ENCODE results near the gene CDC14A.
"Not testable (repeated sequence)": the region's sequence is repeated elsewhere in the genome, so short reads cannot be mapped to it uniquely, and the experiment has no call there.

Gene CDC14A

DNA sequence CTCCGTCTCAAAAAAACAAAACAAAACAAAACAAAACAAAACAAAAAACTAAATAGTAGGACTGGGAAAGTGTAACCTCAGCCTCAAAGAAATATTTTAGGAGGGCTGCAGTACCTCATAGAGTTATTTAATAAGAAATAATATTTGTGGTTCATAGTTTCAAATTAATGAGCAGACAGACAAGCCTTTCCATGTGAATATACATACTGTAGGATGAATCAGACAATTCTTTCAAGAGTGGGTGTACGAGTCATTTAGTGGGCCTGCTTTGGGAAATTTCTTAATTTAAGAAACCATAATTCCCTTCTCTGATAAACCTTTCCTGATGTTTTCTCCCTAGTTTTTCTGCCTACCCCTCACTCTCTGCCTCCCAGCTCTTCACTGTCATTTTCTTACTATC is 52.5 kb downstream of the CDC14A start:
- DNase-seq (ENCODE audit: low read depth) = peak; percentile 10

DNA sequence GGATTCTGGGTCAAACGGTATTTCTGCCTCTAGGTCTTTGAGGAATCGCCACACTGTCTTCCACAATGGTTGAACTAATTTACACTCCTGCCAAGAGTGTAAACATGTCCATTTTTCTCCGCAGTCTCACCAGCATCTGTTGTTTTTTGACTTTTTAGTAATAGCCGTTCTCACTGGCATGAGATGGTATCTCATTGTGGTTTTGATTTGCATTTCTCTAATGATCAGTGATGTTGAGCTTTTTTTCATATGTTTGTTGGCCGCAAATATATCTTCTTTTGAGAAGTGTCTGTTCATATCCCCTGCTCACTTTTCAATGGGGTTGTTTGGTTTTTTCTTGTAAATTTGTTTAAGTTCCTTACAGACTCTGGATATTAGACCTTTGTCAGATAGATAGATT is 53.6 kb downstream of the CDC14A start:
- DNase-seq (ENCODE audit: low read depth) = not testable (repeated sequence)

- DNase-seq (ENCODE audit: low read depth) = not testable (repeated sequence)
Measured at GRCh38 chr1:100407390-100407789, 55.1 kb downstream of the CDC14A start.

DNA sequence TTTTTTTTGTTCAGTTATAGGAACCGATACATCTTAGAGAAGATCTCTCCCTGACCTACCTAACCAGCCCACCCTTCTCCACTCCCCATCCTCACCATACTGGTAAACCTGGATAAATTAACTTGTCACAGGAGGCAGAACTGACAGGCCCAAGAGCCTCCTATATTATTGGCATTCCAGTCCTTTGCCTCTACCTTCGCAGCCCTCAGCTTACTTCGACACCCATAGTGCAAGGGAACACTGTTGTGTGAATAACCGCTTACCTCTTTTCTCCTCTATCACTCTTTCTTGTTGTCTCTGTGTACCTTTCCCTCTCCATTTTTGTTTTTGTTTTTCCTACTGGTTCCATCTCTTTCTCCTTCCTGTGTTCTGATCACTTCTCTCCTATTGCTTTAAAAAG is 58.7 kb downstream of the CDC14A start:
- DNase-seq (ENCODE audit: low read depth) = no peak

- DNase-seq (ENCODE audit: low read depth) = no peak
Measured at GRCh38 chr1:100411574-100411973, 59.3 kb downstream of the CDC14A start.

- DNase-seq (ENCODE audit: low read depth) = no peak
Measured at GRCh38 chr1:100413035-100413434, 60.7 kb downstream of the CDC14A start.

DNA sequence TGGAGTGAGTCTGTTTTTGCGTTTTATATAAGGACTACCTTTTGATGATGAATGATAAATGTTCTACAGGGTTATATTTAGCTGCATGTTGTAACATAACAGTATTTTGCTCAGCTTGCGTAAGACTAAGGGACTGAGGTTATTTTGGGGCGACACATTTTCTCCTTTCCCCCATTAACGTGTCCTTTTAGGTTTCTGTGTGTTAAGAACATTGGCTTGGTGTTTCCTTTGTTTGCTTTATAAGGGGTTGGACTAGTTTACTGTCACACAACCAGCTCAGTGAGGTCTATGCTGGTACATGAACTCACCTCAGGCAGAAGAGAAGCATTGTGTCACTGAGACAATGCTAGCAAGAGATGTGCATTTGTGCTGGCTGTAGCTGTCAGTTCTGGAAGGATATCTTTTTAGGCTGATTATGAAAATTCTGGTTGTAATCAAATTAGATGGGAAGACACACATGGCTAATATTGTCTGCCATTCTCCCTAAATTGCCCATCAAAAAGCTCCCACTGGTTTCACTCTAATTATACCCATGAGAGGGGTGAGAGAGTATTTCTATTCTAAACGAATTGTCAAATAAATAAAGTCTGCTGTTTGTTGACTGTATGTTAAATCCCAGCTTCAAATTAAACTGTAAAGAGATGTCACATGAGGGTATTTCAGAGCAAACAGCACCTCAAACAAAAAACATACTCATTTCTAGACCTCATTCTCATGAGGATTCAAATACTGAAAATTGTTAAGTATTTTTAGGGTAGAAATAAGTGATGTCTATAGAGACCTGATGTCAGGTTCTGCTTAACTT is 62.6 kb downstream of the CDC14A start:
- no peak for DNase-seq (ENCODE audit: low read depth)

DNA sequence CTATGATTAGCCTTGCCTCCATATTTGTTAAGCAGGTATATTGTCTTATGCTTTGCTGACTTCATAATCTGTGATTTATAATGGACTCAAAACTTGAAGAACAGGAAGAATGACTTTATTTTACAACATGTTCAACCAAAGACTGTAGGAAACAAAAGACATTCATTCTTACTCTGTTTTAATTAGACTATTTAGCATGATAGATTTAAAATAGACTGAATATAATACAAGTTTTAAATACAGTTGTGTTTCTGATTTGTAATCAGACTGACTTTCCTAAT is 63.1 kb downstream of the CDC14A start:
- DNase-seq (ENCODE audit: low read depth) = no peak

DNA sequence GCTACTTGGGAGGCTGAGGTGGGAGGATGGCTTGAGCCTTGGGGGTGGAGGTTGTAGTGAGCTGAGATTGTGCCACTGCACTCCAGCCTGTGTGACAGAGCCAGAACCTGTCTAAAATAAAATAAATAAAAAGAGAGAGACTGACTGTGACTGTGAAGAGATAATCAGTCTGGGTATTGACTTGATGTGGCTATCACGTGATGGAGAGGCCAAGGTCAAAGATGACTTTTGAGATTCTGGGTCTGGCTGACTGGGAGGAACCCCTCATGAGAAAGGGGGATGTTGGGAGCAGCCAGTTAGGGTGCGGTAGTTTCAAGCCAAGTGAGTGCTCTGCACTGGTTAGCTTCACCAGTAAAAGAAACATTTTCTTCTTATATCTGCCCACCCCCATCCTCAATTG is 66.8 kb downstream of the CDC14A start:
- DNase-seq (ENCODE audit: low read depth) = no peak

DNA sequence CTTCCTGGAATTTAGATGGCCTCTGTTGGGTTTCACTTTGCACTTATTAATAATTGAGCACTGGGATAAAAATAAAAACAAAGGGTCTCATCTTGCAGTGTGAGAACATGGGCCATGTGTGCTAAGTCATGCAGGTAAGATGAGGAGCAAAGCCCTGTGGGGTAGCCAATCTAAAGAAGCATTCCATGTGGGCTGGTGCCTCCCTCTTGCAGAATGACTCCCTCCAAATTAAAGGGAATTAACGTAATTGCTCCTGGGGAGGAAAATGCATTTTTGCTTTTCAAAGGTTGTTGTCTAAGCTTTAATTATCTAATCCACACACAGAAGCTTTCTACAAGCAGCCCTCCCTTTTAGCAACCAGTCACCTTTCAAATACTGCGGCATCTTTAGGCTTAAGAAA is 69.8 kb downstream of the CDC14A start:
- no peak for DNase-seq (ENCODE audit: low read depth)

DNA sequence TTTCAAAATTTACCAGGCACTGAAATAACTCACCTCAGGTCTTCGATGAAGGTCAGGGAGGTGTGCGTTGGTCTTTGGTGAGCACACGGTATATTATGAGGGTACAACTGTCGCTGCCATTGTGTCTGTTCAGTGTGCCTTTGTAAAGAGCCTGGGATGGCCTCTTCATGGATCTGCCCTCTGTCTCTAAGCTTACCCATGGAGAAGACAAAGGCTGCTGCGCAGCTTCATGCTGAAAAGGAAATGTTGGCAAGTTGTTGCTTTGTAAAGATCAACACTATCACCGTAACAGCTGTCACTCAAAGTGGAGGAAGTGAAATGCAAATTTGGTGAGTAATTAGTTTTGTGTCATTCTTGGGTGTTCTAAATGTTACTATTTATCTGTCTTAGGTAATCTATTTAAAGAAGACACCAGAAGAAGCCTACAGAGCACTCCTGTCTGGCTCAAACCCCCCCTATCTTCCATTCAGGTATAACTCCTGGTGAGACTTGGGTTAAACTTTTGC is 71.6 kb downstream of the CDC14A start:
- DNase-seq (ENCODE audit: low read depth) = no peak

- no peak for DNase-seq (ENCODE audit: low read depth)
Measured at GRCh38 chr1:100428160-100428559, 75.9 kb downstream of the CDC14A start.

GRCh38 chr1:100430325-100430756 is 78.0 kb downstream of the CDC14A start:
- DNase-seq (ENCODE audit: low read depth) = no peak

DNA sequence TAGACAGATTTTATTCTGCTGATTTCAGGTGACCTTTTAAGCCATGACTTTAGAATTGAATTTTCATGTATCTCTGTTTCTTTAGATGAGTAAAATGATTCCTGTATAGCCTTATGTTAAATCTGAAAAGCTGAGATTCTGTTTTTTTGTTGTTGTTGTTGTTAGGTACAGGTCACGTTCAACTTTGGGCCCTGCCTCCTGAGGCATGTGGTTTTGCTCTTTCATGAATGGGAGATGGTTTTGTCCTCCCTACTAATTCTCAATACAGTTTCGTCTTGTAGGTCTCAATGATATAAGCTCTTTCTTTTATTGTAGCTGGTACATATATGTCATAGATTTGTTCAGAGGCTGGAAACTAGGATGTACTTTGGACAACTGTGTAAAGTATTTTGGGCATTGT is 79.6 kb downstream of the CDC14A start:
- DNase-seq (ENCODE audit: low read depth) = no peak

DNA sequence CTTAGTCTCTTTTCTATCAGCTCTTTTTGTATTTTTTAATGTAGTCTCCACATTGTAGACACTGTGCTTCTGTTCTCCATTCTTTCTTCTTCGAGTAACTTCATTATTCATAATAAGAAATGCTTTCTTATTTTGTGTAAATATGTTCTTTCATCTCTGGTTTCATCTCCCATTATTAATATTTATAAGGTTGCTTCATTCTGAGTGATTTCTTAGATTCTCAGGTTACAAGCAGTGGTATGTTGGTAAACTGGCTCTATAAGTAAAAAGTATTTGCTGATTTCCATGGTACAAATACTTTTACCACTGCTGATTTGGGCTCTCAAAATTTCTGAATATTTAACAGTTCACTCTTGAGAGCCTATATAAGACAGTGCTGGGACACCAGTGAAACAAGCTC is 81.3 kb downstream of the CDC14A start:
- no peak for DNase-seq (ENCODE audit: low read depth)

DNA sequence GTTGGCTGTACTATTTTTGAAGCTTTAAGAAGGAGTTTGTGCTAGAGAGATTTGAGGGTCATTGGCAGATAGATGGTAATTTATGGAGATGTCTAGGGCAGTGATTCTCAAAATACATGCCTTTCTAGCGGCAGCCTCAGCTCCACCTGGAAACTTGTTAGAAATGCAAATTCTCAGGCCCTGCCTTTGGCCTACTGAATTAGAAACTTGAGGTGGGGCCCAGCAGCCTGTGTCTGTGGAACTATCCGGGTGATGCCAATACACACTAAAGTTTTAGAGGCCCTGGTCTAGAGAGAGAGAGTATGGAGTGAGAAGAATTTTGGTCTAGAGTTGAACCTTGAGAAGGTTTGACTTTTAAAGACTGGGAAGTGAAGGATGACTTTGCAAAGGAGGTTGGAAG is 82.5 kb downstream of the CDC14A start:
- DNase-seq (ENCODE audit: low read depth) = no peak

DNA sequence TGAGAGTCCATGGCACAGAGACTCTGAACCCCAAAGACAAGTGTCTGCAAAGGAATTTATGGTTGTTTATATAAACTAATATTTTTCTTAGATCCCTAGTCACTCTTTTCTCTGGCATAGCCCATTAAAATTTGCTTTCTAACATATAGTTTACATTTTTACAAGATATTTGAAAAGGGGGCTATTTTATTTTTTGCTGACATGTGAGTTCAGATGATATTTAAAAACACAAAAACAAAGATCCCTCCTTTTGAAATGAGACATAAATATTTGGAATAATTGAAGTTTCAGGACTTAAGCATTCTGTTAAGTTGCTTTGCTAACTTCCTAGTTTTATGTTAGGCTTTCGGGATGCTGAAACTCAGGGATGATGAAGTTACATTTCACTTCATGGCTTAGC is 86.1 kb downstream of the CDC14A start:
- DNase-seq (ENCODE audit: low read depth) = no peak

DNA sequence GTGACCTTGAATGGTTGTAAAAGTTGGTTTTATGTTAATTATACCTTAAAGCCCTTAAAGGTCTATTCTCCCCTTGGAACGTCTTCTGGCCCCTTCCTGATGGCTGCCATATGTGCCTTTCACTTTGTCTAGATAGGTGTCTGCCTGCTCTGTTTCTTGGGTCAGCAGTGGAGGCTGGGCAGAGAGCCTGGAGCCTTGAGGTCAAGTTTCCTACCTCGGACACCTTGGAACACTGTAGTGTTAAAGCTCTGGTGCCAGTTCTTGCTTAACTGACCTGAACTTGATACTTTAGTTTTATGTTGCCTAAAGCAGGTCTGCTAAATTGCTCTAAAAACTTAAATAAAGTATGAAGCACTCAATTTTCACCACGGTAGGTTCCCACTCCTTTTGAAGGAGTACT is 86.5 kb downstream of the CDC14A start:
- no peak for DNase-seq (ENCODE audit: low read depth)

GRCh38 chr1:100440075-100440809 is 87.9 kb downstream of the CDC14A start:
- no peak for DNase-seq (ENCODE audit: low read depth)

GRCh38 chr1:100441146-100441545 is 88.8 kb downstream of the CDC14A start:
- DNase-seq (ENCODE audit: low read depth) = no peak

DNA sequence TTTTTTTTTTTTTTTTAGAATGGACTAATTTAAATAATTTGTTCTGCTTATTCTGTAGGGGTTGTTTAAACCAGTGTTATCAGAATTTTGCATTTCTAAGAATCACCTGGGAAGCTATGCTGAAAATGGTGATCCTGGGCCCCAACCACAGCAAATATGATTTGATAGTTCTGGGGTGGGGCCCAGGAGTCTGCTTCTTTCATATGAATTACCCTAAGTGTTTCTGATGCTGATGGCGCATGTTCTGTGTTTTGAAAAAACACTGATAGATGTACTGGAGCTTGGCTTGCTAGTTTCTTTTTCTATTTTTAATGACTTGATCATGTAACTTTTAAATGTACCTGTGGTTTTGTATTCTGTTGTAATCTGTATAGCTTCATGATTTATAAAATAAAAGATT is 89.3 kb downstream of the CDC14A start:
- DNase-seq (ENCODE audit: low read depth) = no peak

GRCh38 chr1:100443811-100444571 is 91.7 kb downstream of the CDC14A start:
- peak; percentile 46 for DNase-seq (ENCODE audit: low read depth)

DNA sequence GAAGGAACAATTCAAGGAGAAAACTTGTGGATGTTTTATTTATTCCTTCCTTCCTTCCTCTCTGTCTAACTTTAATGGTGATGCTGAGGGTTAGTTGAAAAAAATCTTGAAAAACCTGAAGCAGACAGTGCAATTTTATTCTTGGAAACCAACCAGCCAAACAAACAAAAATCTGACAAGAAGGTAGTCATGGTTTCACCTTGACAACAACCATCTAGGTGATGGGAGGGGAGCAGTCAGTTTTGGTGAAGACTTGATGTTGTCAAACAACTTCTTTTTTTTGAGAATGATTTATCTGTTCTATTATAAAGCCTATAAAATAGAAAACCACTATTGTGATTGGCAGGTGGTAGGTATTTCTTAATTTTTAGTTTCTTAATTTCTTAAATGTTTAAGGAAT is 93.3 kb downstream of the CDC14A start:
- DNase-seq (ENCODE audit: low read depth) = no peak

Data from ELR (cell line).